ENCODE data around the gene TMEM63C.

TMEM63C gene

DNA sequence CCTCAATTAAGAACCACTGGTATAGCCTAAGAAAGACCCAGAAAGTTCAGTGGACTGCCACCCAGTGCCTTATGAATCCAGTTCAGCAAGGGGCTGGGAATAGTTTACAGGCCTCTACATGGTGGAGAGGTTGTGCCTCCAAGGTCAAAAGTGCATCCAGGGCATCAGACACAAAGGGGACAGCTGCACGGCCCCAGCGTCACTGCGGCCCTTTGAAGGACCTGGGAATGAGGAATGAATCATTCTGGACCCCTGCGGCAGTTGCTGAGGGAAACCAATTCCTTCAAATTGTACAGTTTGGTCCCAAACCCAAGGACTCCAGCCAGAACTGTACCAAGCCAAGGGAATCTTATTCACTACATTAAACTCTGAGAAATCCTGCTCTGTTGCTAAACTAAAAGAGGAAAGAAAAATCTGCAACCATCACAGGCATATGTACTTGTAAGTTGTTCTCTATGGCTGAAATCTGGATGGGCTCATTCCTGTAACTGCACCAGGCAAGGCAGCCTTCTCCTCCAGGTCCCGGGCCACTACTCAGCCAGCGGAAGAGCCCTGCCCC, 100.3 kb downstream of the TMEM63C start:
- no CpG with 5 or more reads among the region's 6 CpGs for WGBS (ENCODE audit: extremely low coverage, insufficient coverage, insufficient read length)
- Histone ChIP-seq H3K79me2 (ENCODE audit: control insufficient read depth, insufficient read depth, low read length, poor library complexity) (no peaks in the 10 kb centered on the region), H4K12ac (ENCODE audit: low read depth, low read length) (no peak overlapping the region), H3K79me1 (ENCODE audit: low read length) (no peaks in the 10 kb centered on the region), H3K18ac (ENCODE audit: low read length) (no peak overlapping the region), H4K8ac (ENCODE audit: low read depth, low read length) (no peak overlapping the region), H3K36me3 (ENCODE audit: control insufficient read depth in 1 of 2, insufficient read depth in 2 of 2, low read length in 2 of 2) (peaks cover 34 to 69% of the 10 kb centered on the region in 2 experiments), H4K91ac (ENCODE audit: low read depth, low read length) (no peak overlapping the region), H3K9ac (ENCODE audit: low read length) (no peak overlapping the region), H3K4ac (ENCODE audit: low read depth, low read length) (no peak overlapping the region), H3K23ac (ENCODE audit: low read length) (no peak overlapping the region), H3K4me3 (ENCODE audit: low read depth, low read length) (no peak overlapping the region), H2BK12ac (ENCODE audit: low read length) (no peak overlapping the region), H3K4me1 (ENCODE audit: control insufficient read depth in 1 of 2, insufficient read depth in 2 of 2, low read length in 2 of 2) (no peaks in the 10 kb centered on the region), H2BK5ac (ENCODE audit: low read depth, low read length, poor library complexity) (no peak overlapping the region), H2AK5ac (ENCODE audit: low read length) (no peak overlapping the region), H3K4me2 (ENCODE audit: low read length) (no peak overlapping the region), H3K27ac (ENCODE audit: low read depth, low read length) (no peak overlapping the region), H3K27me3 (ENCODE audit: insufficient read depth, low read length) (no peaks in the 10 kb centered on the region), H3K9me3 (ENCODE audit: insufficient read depth, low read depth, low read length) (peaks cover 4% of the 10 kb centered on the region), H2AFZ (ENCODE audit: insufficient read depth, low read length, poor library complexity) (no peak overlapping the region), H2BK120ac (ENCODE audit: insufficient read depth, low read length, poor library complexity) (no peak overlapping the region), H3K14ac (ENCODE audit: low read length) (no peak overlapping the region)
- DNase-seq = no peak

DNA sequence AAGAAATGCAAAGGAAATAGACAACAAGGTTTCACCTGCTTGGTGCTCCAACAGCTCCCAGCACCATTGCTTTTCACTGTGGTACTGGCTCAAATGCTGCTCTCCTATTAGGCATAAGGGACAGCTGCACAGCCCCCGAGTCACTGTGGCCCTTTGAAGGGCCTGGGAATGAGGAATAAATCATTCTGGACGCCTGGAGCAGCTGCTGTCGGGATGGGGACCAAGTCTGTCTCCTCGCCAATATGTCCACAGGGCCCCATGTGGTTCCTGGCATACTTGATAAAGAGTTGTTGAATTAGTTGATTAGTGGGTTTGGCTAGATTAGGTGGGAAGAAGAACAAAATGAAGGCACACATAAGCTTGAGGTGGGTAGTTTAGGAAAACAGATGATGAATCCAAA, 102.5 kb downstream of the TMEM63C start:
- WGBS (ENCODE audit: extremely low coverage, insufficient coverage, insufficient read length) = no CpG with 5 or more reads among the region's 4 CpGs
- H3K36me3 ChIP-seq (ENCODE audit: control insufficient read depth in 1 of 2, insufficient read depth in 2 of 2, low read length in 2 of 2) = peaks cover 18 to 50% of the 10 kb centered on the region in 2 experiments
- H2BK120ac ChIP-seq (ENCODE audit: insufficient read depth, low read length, poor library complexity) = no peak overlapping the region
- H3K79me1 ChIP-seq (ENCODE audit: low read length) = no peaks in the 10 kb centered on the region
- H3K18ac ChIP-seq (ENCODE audit: low read length) = no peak overlapping the region
- DNase-seq = no peak
- H3K23ac ChIP-seq (ENCODE audit: low read length) = no peak overlapping the region
- H2AFZ ChIP-seq (ENCODE audit: insufficient read depth, low read length, poor library complexity) = no peak overlapping the region
- H3K14ac ChIP-seq (ENCODE audit: low read length) = no peak overlapping the region
- H3K27ac ChIP-seq (ENCODE audit: low read depth, low read length) = no peak overlapping the region
- no peak overlapping the region for H3K4ac ChIP-seq (ENCODE audit: low read depth, low read length)
- H2AK5ac ChIP-seq (ENCODE audit: low read length) = no peak overlapping the region
- H3K4me2 ChIP-seq (ENCODE audit: low read length) = no peak overlapping the region
- no peak overlapping the region for H4K91ac ChIP-seq (ENCODE audit: low read depth, low read length)
- no peak overlapping the region for H2BK12ac ChIP-seq (ENCODE audit: low read length)
- no peak overlapping the region for H3K4me3 ChIP-seq (ENCODE audit: low read depth, low read length)
- no peaks in the 10 kb centered on the region for H3K27me3 ChIP-seq (ENCODE audit: insufficient read depth, low read length)
- H3K4me1 ChIP-seq (ENCODE audit: control insufficient read depth in 1 of 2, insufficient read depth in 2 of 2, low read length in 2 of 2) = no peaks in the 10 kb centered on the region
- H4K8ac ChIP-seq (ENCODE audit: low read depth, low read length) = no peak overlapping the region
- no peaks in the 10 kb centered on the region for H3K79me2 ChIP-seq (ENCODE audit: control insufficient read depth, insufficient read depth, low read length, poor library complexity)
- H2BK5ac ChIP-seq (ENCODE audit: low read depth, low read length, poor library complexity) = no peak overlapping the region
- H4K12ac ChIP-seq (ENCODE audit: low read depth, low read length) = no peak overlapping the region
- no peak overlapping the region for H3K9ac ChIP-seq (ENCODE audit: low read length)
- H3K9me3 ChIP-seq (ENCODE audit: insufficient read depth, low read depth, low read length) = peaks cover 2% of the 10 kb centered on the region

DNA sequence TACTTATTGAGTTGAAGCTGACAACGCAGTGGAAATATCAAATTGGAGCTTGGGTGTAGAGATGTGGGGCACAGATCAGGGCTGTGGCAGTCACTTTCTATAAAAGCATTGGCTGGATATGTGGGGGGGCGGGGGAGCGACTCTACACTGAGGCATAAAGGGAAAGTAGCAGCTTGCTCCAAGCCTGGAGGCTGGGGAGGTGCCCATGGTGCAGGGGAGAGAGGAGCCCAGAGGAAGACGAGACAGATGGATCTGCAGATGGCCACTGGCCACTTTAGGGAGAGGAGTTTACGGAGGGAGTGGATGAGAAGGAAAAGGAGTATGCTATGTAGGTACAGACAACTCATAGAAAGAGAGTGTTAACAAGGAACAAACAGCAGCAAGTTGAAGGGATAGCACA, 102.9 kb downstream of the TMEM63C start:
- Histone ChIP-seq H3K36me3 (ENCODE audit: control insufficient read depth in 1 of 2, insufficient read depth in 2 of 2, low read length in 2 of 2) (peaks cover 18 to 49% of the 10 kb centered on the region in 2 experiments), H3K23ac (ENCODE audit: low read length) (no peak overlapping the region), H4K91ac (ENCODE audit: low read depth, low read length) (no peak overlapping the region), H2AFZ (ENCODE audit: insufficient read depth, low read length, poor library complexity) (no peak overlapping the region), H2BK120ac (ENCODE audit: insufficient read depth, low read length, poor library complexity) (no peak overlapping the region), H3K9me3 (ENCODE audit: insufficient read depth, low read depth, low read length) (peaks cover 2% of the 10 kb centered on the region), H3K4me2 (ENCODE audit: low read length) (no peak overlapping the region), H2BK5ac (ENCODE audit: low read depth, low read length, poor library complexity) (no peak overlapping the region), H4K8ac (ENCODE audit: low read depth, low read length) (no peak overlapping the region), H3K4me3 (ENCODE audit: low read depth, low read length) (no peak overlapping the region), H2AK5ac (ENCODE audit: low read length) (no peak overlapping the region), H2BK12ac (ENCODE audit: low read length) (no peak overlapping the region), H4K12ac (ENCODE audit: low read depth, low read length) (no peak overlapping the region), H3K4ac (ENCODE audit: low read depth, low read length) (no peak overlapping the region), H3K79me1 (ENCODE audit: low read length) (no peaks in the 10 kb centered on the region), H3K9ac (ENCODE audit: low read length) (no peak overlapping the region), H3K14ac (ENCODE audit: low read length) (no peak overlapping the region), H3K27ac (ENCODE audit: low read depth, low read length) (no peak overlapping the region), H3K27me3 (ENCODE audit: insufficient read depth, low read length) (no peaks in the 10 kb centered on the region), H3K4me1 (ENCODE audit: control insufficient read depth in 1 of 2, insufficient read depth in 2 of 2, low read length in 2 of 2) (no peaks in the 10 kb centered on the region), H3K79me2 (ENCODE audit: control insufficient read depth, insufficient read depth, low read length, poor library complexity) (no peaks in the 10 kb centered on the region), H3K18ac (ENCODE audit: low read length) (no peak overlapping the region)
- DNase-seq = no peak
- no CpG with 5 or more reads among the region's 5 CpGs for WGBS (ENCODE audit: extremely low coverage, insufficient coverage, insufficient read length)

- no peak overlapping the region for H3K18ac ChIP-seq (ENCODE audit: low read length)
- no peak overlapping the region for H3K14ac ChIP-seq (ENCODE audit: low read length)
- H2BK5ac ChIP-seq (ENCODE audit: low read depth, low read length, poor library complexity) = no peak overlapping the region
- no peak for DNase-seq
- no peak overlapping the region for H2AK5ac ChIP-seq (ENCODE audit: low read length)
- no peak overlapping the region for H3K4ac ChIP-seq (ENCODE audit: low read depth, low read length)
- H4K8ac ChIP-seq (ENCODE audit: low read depth, low read length) = no peak overlapping the region
- H2AFZ ChIP-seq (ENCODE audit: insufficient read depth, low read length, poor library complexity) = no peak overlapping the region
- H3K27ac ChIP-seq (ENCODE audit: low read depth, low read length) = no peak overlapping the region
- H2BK120ac ChIP-seq (ENCODE audit: insufficient read depth, low read length, poor library complexity) = no peak overlapping the region
- no peak overlapping the region for H3K23ac ChIP-seq (ENCODE audit: low read length)
- no peak overlapping the region for H4K12ac ChIP-seq (ENCODE audit: low read depth, low read length)
- H3K79me2 ChIP-seq (ENCODE audit: control insufficient read depth, insufficient read depth, low read length, poor library complexity) = no peaks in the 10 kb centered on the region
- peaks cover 4 to 8% of the 10 kb centered on the region in 2 experiments for H3K4me1 ChIP-seq (ENCODE audit: control insufficient read depth in 1 of 2, insufficient read depth in 2 of 2, low read length in 2 of 2)
- no CpG with 5 or more reads among the region's 5 CpGs for WGBS (ENCODE audit: extremely low coverage, insufficient coverage, insufficient read length)
- no peak overlapping the region for H3K4me2 ChIP-seq (ENCODE audit: low read length)
- H2BK12ac ChIP-seq (ENCODE audit: low read length) = no peak overlapping the region
- no peaks in the 10 kb centered on the region for H3K27me3 ChIP-seq (ENCODE audit: insufficient read depth, low read length)
- H4K91ac ChIP-seq (ENCODE audit: low read depth, low read length) = no peak overlapping the region
- no peaks in the 10 kb centered on the region for H3K79me1 ChIP-seq (ENCODE audit: low read length)
- H3K4me3 ChIP-seq (ENCODE audit: low read depth, low read length) = no peak overlapping the region
- peaks cover 9 to 37% of the 10 kb centered on the region in 2 experiments for H3K36me3 ChIP-seq (ENCODE audit: control insufficient read depth in 1 of 2, insufficient read depth in 2 of 2, low read length in 2 of 2)
- H3K9ac ChIP-seq (ENCODE audit: low read length) = no peak overlapping the region
- H3K9me3 ChIP-seq (ENCODE audit: insufficient read depth, low read depth, low read length) = no peaks in the 10 kb centered on the region
These were observed 105.0 kb downstream of the TMEM63C start for GRCh38 chr14:77286576-77286975.

Data from trophoblast cell (in vitro differentiated cells and primary cell).